GM12878 (cell line): ENCODE data around the gene TXNDC12. TPM values are rescaled to one million over a fixed set of nuclear protein-coding genes. Genes with fewer than 3 reads are reported as not detected.

Source experiments
- ATAC-seq: fragments of 200-7000 bp; cut with Tn5 transposase; 3 replicates; pipeline ENCODE4 v1.9.1; 2020; ENCODE audit warnings: mild to moderate bottlenecking, moderate library complexity
- BruUV-seq: library from RNA; stranded (reverse); fragments of 400-500 nt; replicated peaks from 2 replicates; lab custom pipeline; 2021; lab: Mats Ljungman, UMichigan
- CTCF ChIA-PET: fragments of 300-600 bp; sonication (Branson Sonifier 250); formaldehyde crosslinking; extraction: SDS; loops from one replicate; lab custom pipeline; 2021; ENCODE audit warnings: inconsistent platforms; lab: Yijun Ruan, JAX
- POLR2A ChIA-PET: fragments of 350-600 bp; formaldehyde crosslinking; extraction: SDS; loops from one replicate; lab custom pipeline; 2021; ENCODE audit warnings: inconsistent platforms; lab: Charles Lee
- RAD21 ChIA-PET: fragments of 300-600 bp; sonication (Branson Sonifier 250); formaldehyde crosslinking; loops from one replicate; lab custom pipeline; 2023; ENCODE audit warnings: antibody characterized with exemption; ENCODE audit not compliant: unreplicated experiment; lab: Charles Lee
- SMC1A ChIA-PET: fragments of 300-600 bp; sonication (Branson Sonifier 250); formaldehyde crosslinking; loops from one replicate; lab custom pipeline; 2023; ENCODE audit not compliant: unreplicated experiment, uncharacterized antibody; lab: Charles Lee
- DNase-seq: peaks from one replicate; pipeline ENCODE4 v3.0.0-alpha.2; 2011; ENCODE audit warnings: low read depth, low spot score
- FAIRE-seq: peaks from 3 replicates; lab custom pipeline; 2011; peaks lifted over from hg19 to GRCh38; lab: Jason Lieb, UNC
- H2AFZ ChIP-seq: 2 replicates; pipeline ENCODE4 v1.6.0; 2011; ENCODE audit warnings: low read depth, low read length, control low read depth; ENCODE audit not compliant: control insufficient read depth
- H3K27ac ChIP-seq: 2 replicates; pipeline ENCODE4 v1.5.1; 2011; ENCODE audit warnings: control low read depth; ENCODE audit not compliant: control insufficient read depth, insufficient read depth
- H3K27me3 ChIP-seq, 2 experiments: replicated peaks in 1 of 2; 2 replicates each; pipeline versions ENCODE4 v1.6.0 to v1.6.1; 2011; ENCODE audit warnings: low read length in 1 of 2; ENCODE audit not compliant: control insufficient read depth in 2 of 2, insufficient read depth in 2 of 2
- H3K36me3 ChIP-seq, 2 experiments: 2 replicates each; pipeline ENCODE4 v1.5.1; 2011; ENCODE audit warnings: low read length in 1 of 2; ENCODE audit not compliant: control insufficient read depth in 2 of 2, insufficient read depth in 2 of 2
- H3K4me1 ChIP-seq: 2 replicates; pipeline ENCODE4 v1.6.1; 2011; ENCODE audit warnings: mild to moderate bottlenecking, low read length, moderate library complexity, mixed read lengths; ENCODE audit not compliant: control insufficient read depth, insufficient read depth
- H3K4me2 ChIP-seq: 2 replicates; pipeline ENCODE4 v1.6.0; 2011; ENCODE audit warnings: control low read depth; ENCODE audit not compliant: control insufficient read depth, insufficient read depth
- H3K4me3 ChIP-seq: fragments of 200-600 bp; sonication (generic); 2 replicates; pipeline ENCODE4 v1.5.1; 2016
- H3K79me2 ChIP-seq: 2 replicates; pipeline ENCODE4 v1.6.0; 2011; ENCODE audit warnings: low read length; ENCODE audit not compliant: control insufficient read depth, insufficient read depth
- H3K9ac ChIP-seq: 2 replicates; pipeline ENCODE4 v1.8.0; 2011; ENCODE audit warnings: low read length, control low read depth, mixed read lengths; ENCODE audit not compliant: control insufficient read depth, insufficient read depth
- H3K9me3 ChIP-seq: replicated peaks from 3 replicates; pipeline ENCODE4 v1.5.1; 2011; ENCODE audit warnings: mild to moderate bottlenecking, low read length; ENCODE audit not compliant: control insufficient read depth, insufficient read depth
- H4K20me1 ChIP-seq: 2 replicates; pipeline ENCODE4 v1.6.0; 2011; ENCODE audit not compliant: control insufficient read depth, insufficient read depth
- DPF2 ChIP-seq: fragments of 450-650 bp; IDR thresholded peaks from 2 replicates; pipeline ENCODE4 v1.6.1; 2017; ENCODE audit warnings: mild to moderate bottlenecking
- ESRRA ChIP-seq: IDR thresholded peaks from 2 replicates; pipeline ENCODE4 v1.6.1; 2012; ENCODE audit warnings: mild to moderate bottlenecking, low read length, improper control_type of control experiment
- FOXM1 ChIP-seq: IDR thresholded peaks from 2 replicates; pipeline ENCODE4 v1.6.1; 2012; ENCODE audit warnings: low read depth, mild to moderate bottlenecking, inconsistent platforms, low read length, moderate library complexity
- HDAC2 ChIP-seq: fragments of 200-600 bp; sonication (generic); IDR thresholded peaks from 2 replicates; pipeline ENCODE4 v1.6.1; 2017
- IRF4 ChIP-seq: IDR thresholded peaks from 2 replicates; pipeline ENCODE4 v1.6.1; 2011; ENCODE audit warnings: low read depth, low read length
- JUND ChIP-seq: IDR thresholded peaks from 2 replicates; pipeline ENCODE4 v1.6.1; 2012; ENCODE audit warnings: low read depth, mild to moderate bottlenecking, low read length, improper control_type of control experiment, moderate library complexity
- KDM1A ChIP-seq: fragments of 200-600 bp; sonication (generic); IDR thresholded peaks from 2 replicates; pipeline ENCODE4 v1.6.1; 2016; ENCODE audit warnings: borderline replicate concordance
- KLF5 ChIP-seq: fragments of 450-650 bp; IDR thresholded peaks from 2 replicates; pipeline ENCODE4 v1.6.1; 2014; ENCODE audit warnings: mild to moderate bottlenecking; ENCODE audit not compliant: partially characterized antibody
- MEF2B ChIP-seq: fragments of 450-650 bp; IDR thresholded peaks from 2 replicates; pipeline ENCODE4 v1.6.1; 2018; ENCODE audit warnings: mild to moderate bottlenecking, moderate library complexity; ENCODE audit not compliant: partially characterized antibody, poor library complexity, severe bottlenecking
- NFIC ChIP-seq: IDR thresholded peaks from 2 replicates; pipeline ENCODE4 v1.6.1; 2012; ENCODE audit warnings: low read depth, mild to moderate bottlenecking, inconsistent platforms, low read length, moderate library complexity
- NR2C2 ChIP-seq: IDR thresholded peaks from 2 replicates; pipeline ENCODE4 v1.6.1; 2011; ENCODE audit warnings: borderline replicate concordance, low read depth; ENCODE audit not compliant: control insufficient read depth, insufficient read length
- POLR2A ChIP-seq: IDR thresholded peaks from 2 replicates; pipeline ENCODE4 v1.6.1; 2011; ENCODE audit warnings: low read depth, mild to moderate bottlenecking, low read length
- RB1 ChIP-seq: fragments of 450-650 bp; formaldehyde crosslinking; IDR thresholded peaks from 2 replicates; pipeline ENCODE4 v1.6.1; 2017; ENCODE audit warnings: mild to moderate bottlenecking, borderline replicate concordance
- SIX5 ChIP-seq: IDR thresholded peaks from 2 replicates; pipeline ENCODE4 v1.6.1; 2011; ENCODE audit warnings: mild to moderate bottlenecking, low read depth, low read length, moderate library complexity; ENCODE audit not compliant: severe bottlenecking
- ZNF217 ChIP-seq: fragments of 450-650 bp; IDR thresholded peaks from 2 replicates; pipeline ENCODE4 v1.6.1; 2017; ENCODE audit warnings: antibody characterized with exemption, mild to moderate bottlenecking
- WGBS: methylation state at CpG from one replicate; pipeline ENCODE4 v1.1.6; 2016; ENCODE audit warnings: low lambda C conversion rate; ENCODE audit not compliant: insufficient replicate concordance, insufficient coverage; ENCODE audit errors: missing lambda C conversion rate; 5-methylcytosine and 5-hydroxymethylcytosine counted together
- in situ Hi-C: fragments of 300-500 bp; cut with MboI; formaldehyde crosslinking; loops from 9 replicates; pipeline ENCODE4 v1.14.3; 2018; ENCODE audit warnings: mixed read lengths
- intact Hi-C: fragments of 100-400 bp; cut with micrococcal nuclease; formaldehyde crosslinking; loops from one replicate; pipeline ENCODE4 v1.14.2; 2022; ENCODE audit not compliant: unreplicated experiment
- polyA plus RNA-seq, 11 experiments: library from polyadenylated mRNA; depleted of rRNA in 4 of 11; unstranded in 6 of 11; stranded (reverse) in 5 of 11; fragments of >200 nt; fragmentation: Nextera tagmentation in 4 of 11; fragmentation: Illumina TruSeq in 1 of 11; extraction: Ambion mirVana in 4 of 11; extraction: Trizol in 1 of 11; gene quantifications; 1 replicate in 1 of 11; 2 replicates in 10 of 11; pipeline versions ENCODE4 v1.2.1 to v1.2.3, GENCODE V29; 2011 to 2016; ENCODE audit warnings: inconsistent platforms in 2 of 11, missing spikeins in 2 of 11, low read depth in 1 of 11
- total RNA-seq, 4 experiments: library from RNA; depleted of rRNA in 3 of 4; stranded (reverse); fragments of >200 nt in 3 of 4; fragmentation: Illumina TruSeq in 1 of 4; extraction: Trizol in 1 of 4; gene quantifications; 2 replicates each; pipeline versions ENCODE4 v1.2.1 to v1.2.3, GENCODE V29; 2013 to 2021
- TF ChIP-seq, protein P1 (sequence below): fragments of 450-650 bp; IDR thresholded peaks from 2 replicates; pipeline ENCODE4 v1.6.1; 2016; ENCODE audit warnings: mild to moderate bottlenecking
- TF ChIP-seq, protein P2 (sequence below), 3 experiments: IDR thresholded peaks in 2 of 3; conservative IDR thresholded peaks in 1 of 3; 2 replicates each; pipeline ENCODE4 v1.5.1; 2011; ENCODE audit warnings: low read depth in 3 of 3, low read length in 3 of 3, mild to moderate bottlenecking in 3 of 3, control low read depth in 2 of 3, moderate library complexity in 2 of 3, inconsistent platforms in 1 of 3, mixed read lengths in 1 of 3; ENCODE audit not compliant: control insufficient read depth in 2 of 3, insufficient read depth in 1 of 3; ENCODE audit errors: extremely low read depth in 1 of 3
- TF ChIP-seq, protein P3 (sequence below): IDR thresholded peaks from 2 replicates; pipeline ENCODE4 v1.6.1; 2011; ENCODE audit warnings: borderline replicate concordance, low read depth, mild to moderate bottlenecking, moderate library complexity, mixed read lengths, low read length; ENCODE audit not compliant: insufficient read depth; ENCODE audit errors: extremely low read length

Gene TXNDC12
- total and polyA plus RNA-seq, 10 of the 15 experiments (the other 5 are each of a cell fraction or from before 2014, with no cell fraction given), result 6.7 to 41.7 (median 17.7) TPM

DNA sequence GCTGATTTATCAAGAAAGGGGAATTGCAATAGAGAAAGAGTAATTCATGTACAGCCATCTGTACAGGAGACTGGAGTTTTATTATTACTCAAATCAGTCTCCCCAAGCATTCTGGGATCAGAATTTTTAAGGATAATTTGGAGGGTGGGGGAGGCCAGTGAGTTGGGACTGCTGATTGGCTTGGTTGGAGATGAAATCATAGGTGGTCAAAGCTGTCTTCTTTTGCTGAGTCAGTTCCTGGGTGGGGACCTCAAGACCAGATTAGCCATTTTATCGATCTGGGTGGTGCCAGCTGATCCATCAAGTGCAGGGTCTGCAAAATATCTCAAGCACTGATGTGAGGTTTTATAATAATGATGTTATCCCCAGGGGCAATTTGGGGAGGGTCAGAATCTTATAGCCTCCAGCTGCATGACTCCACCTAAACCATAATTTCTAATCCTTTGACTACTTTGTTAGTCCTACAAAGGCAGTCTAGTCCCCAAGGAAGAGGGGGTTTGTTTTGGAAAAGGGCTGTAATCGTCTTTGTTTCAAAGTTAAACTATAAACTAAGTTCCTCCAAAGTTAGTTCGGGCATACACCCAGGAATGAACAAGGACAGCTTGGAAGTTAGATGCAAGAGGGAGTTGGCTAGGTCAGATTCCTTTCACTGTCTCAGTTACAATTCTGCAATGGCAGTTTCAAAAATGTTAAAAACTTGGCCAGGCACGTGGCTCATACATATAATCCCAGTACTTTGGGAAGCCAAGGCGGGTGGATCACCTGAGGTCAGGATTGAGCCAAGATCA, 47.6 kb downstream of the TXNDC12 start:
- Histone ChIP-seq H3K4me2 (no peak overlapping the region), H3K36me3 (no peaks in the 10 kb centered on the region), H2AFZ (no peak overlapping the region), H3K4me1 (no peaks in the 10 kb centered on the region), H4K20me1 (no peaks in the 10 kb centered on the region), H3K27ac (no peak overlapping the region), H3K79me2 (no peaks in the 10 kb centered on the region), H3K27me3 (no peaks in the 10 kb centered on the region), H3K9me3 (no peaks in the 10 kb centered on the region), H3K4me3 (no peak overlapping the region), H3K9ac (no peak overlapping the region)
- ChIA-PET POLR2A (no interaction called here), CTCF (interaction anchor here (12.2 kb wide), 1 partner anchor 109 kb away, joined by 177 read pairs; no protein-coding TSS in a partner anchor), RAD21 (no interaction called here), SMC1A (interaction anchor here (0.8 kb wide), 1 partner anchor 32 kb away, joined by 3 read pairs; no protein-coding TSS in a partner anchor)
- 23% methylated on average over 5 of the region's 5 CpGs for WGBS
- TF ChIP-seq JUND (no peak), IRF4 (no peak), KDM1A (no peak), ZNF217 (no peak), POLR2A (no peak), ESRRA (no peak), MEF2B (no peak), DPF2 (no peak), RB1 (no peak), NR2C2 (no peak), NFIC (no peak), SIX5 (no peak), FOXM1 (no peak), HDAC2 (no peak), KLF5 (no peak)
- TF ChIP-seq, protein P1, sequence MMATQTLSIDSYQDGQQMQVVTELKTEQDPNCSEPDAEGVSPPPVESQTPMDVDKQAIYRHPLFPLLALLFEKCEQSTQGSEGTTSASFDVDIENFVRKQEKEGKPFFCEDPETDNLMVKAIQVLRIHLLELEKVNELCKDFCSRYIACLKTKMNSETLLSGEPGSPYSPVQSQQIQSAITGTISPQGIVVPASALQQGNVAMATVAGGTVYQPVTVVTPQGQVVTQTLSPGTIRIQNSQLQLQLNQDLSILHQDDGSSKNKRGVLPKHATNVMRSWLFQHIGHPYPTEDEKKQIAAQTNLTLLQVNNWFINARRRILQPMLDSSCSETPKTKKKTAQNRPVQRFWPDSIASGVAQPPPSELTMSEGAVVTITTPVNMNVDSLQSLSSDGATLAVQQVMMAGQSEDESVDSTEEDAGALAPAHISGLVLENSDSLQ, result no peak
- TF ChIP-seq, protein P2, sequence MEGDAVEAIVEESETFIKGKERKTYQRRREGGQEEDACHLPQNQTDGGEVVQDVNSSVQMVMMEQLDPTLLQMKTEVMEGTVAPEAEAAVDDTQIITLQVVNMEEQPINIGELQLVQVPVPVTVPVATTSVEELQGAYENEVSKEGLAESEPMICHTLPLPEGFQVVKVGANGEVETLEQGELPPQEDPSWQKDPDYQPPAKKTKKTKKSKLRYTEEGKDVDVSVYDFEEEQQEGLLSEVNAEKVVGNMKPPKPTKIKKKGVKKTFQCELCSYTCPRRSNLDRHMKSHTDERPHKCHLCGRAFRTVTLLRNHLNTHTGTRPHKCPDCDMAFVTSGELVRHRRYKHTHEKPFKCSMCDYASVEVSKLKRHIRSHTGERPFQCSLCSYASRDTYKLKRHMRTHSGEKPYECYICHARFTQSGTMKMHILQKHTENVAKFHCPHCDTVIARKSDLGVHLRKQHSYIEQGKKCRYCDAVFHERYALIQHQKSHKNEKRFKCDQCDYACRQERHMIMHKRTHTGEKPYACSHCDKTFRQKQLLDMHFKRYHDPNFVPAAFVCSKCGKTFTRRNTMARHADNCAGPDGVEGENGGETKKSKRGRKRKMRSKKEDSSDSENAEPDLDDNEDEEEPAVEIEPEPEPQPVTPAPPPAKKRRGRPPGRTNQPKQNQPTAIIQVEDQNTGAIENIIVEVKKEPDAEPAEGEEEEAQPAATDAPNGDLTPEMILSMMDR (IDR thresholded peaks at IDR 0.05 in 2 of 3, conservative IDR thresholded peaks at IDR 0.05 in 1 of 3; ENCODE audit: control insufficient read depth in 2 of 3, extremely low read depth in 1 of 3, insufficient read depth in 1 of 3, low read depth in 3 of 3, low read length in 3 of 3), result no peak
- TF ChIP-seq, protein P3, sequence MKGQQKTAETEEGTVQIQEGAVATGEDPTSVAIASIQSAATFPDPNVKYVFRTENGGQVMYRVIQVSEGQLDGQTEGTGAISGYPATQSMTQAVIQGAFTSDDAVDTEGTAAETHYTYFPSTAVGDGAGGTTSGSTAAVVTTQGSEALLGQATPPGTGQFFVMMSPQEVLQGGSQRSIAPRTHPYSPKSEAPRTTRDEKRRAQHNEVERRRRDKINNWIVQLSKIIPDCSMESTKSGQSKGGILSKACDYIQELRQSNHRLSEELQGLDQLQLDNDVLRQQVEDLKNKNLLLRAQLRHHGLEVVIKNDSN, result no peak
- intact Hi-C loops (no loop called here), in situ Hi-C loops (no loop called here)
- no peak for ATAC-seq
- FAIRE-seq, result no peak
- no peak for DNase-seq
- BruUV-seq, result no TSS peak
